Stimulated activated effector memory CD8-positive, alpha-beta T cell treated with anti-CD3 and anti-CD28 coated beads, Interleukin-12 subunit alpha, Interleukin-12 subunit beta, amount 100 ng/mL, for 72 hours (primary cell): ENCODE measurements around the gene CACNA1F.
A peak's percentile ranks its signal among the peaks of the same experiment; 100 is the strongest.

Experiments
- ATAC-seq: fragments of 150-1000 bp; cut with Tn5 transposase; 2 replicates; pipeline ENCODE4 v1.10.0; 2021
- DNase-seq, 2 donors: peaks; one replicate each; pipeline ENCODE4 v3.0.0; 2021 to 2022; ENCODE audit warnings: low spot score in 2 of 2
- H3K27ac Mint-ChIP-seq: one replicate; pipeline ENCODE4 v1.8.0; 2022; ENCODE audit warnings: mild to moderate bottlenecking, mixed read lengths
- H3K36me3 Mint-ChIP-seq: one replicate; pipeline ENCODE4 v1.8.0; 2022; ENCODE audit warnings: mild to moderate bottlenecking, mixed read lengths
- H3K4me1 Mint-ChIP-seq: one replicate; pipeline ENCODE4 v1.8.0; 2022; ENCODE audit warnings: mixed read lengths
- H3K4me3 Mint-ChIP-seq: one replicate; pipeline ENCODE4 v1.8.0; 2022; ENCODE audit warnings: mild to moderate bottlenecking, mixed read lengths
- H3K9me3 Mint-ChIP-seq: one replicate; pipeline ENCODE4 v1.8.0; 2022; ENCODE audit warnings: mixed read lengths

The CACNA1F gene

DNA sequence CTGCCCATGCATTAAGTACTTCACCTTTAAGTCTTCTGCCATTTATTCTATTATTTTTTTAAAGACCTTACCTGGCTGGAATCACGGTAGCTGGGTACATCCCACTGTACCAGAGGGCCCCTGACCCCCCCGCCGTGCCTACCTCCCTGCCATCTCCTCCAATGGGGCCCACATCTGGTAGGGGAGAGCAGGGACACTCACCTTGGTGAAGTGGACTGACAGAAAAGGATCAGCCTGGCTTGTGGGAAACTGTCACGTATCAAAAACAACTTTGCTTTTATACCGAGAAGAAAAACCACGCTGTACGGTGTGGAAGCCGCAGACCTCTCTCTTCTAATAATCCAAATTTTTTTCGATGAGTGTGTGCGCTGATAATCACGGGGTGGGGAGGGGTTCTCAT lies 31.3 kb upstream of the CACNA1F start, which contains the start of gene FOXP3:
TSS of gene FOXP3 (minus strand) at position 251 of the 400 bp plus-strand sequence. CDS start 6,205 bp downstream, outside the sequence.
- H3K36me3 Mint-ChIP-seq: peaks cover 55% of the 10 kb centered on the region
- no peak for ATAC-seq
- H3K9me3 Mint-ChIP-seq: no peaks in the 10 kb centered on the region
- peaks cover 54% of the 10 kb centered on the region for H3K4me1 Mint-ChIP-seq
- peak within 1 kb of the TSS; percentile 70 for H3K4me3 Mint-ChIP-seq
- peak within 1 kb of the TSS; percentile 70 for H3K27ac Mint-ChIP-seq
- DNase-seq: no peak

DNA sequence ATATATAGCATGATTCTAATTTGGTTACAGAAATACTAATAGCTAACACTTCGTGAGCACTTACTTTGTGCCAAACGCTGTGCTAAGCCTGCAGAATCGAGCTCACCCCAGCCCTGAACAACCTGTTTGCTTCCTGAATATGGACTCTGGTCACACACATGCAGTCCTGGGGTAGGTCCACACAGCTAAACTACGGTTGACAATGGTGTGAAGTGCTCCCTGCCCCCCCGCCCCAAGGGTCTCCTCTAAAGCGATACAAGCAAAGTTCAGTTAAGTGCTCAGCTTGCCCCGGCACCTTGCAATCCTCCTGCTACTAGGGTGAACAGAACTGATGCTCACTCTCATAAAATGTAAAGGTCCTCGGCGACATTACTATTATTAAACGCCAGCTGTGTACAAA lies 30.5 kb upstream of the CACNA1F start:
- Mint-ChIP-seq H3K9me3 (no peaks in the 10 kb centered on the region), H3K4me1 (peaks cover 59% of the 10 kb centered on the region), H3K4me3 (peak overlapping the region; percentile 70), H3K36me3 (peaks cover 51% of the 10 kb centered on the region), H3K27ac (peak overlapping the region; percentile 70)
- DNase-seq (no peak), ATAC-seq (no peak)

DNA sequence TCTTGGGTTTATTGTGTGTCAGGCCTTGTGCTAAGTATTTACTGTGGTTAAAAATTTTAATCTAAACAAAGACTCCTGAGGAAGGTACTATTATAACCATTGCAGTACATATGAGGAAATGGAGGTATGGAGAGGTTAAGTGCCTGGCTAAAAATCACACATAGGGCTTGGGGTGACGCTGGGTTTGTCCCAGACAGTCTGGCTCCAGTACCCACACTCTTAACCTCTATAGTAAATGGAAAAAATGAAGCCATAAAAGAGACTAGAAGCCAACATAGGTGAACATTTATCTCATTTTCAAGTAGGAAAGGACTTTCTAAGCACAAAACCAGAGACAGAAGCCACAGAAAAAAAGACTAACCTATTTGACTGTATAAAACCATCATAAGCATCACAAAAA lies 29.5 kb upstream of the CACNA1F start:
- Mint-ChIP-seq H3K4me3 (peak overlapping the region; percentile 70), H3K27ac (peak overlapping the region; percentile 77)

GRCh38 chrX:49260221-49260985 lies 27.3 kb upstream of the CACNA1F start:
- Mint-ChIP-seq H3K4me1 (peaks cover 56% of the 10 kb centered on the region), H3K9me3 (no peaks in the 10 kb centered on the region), H3K27ac (peak overlapping the region; percentile 80), H3K4me3 (peak overlapping the region; percentile 26), H3K36me3 (peaks cover 59% of the 10 kb centered on the region)
- DNase-seq: no peak
- no peak for ATAC-seq

More for the DNA sequence above, 29.5 kb upstream of the CACNA1F start:
- ATAC-seq (peak; percentile 52), DNase-seq (no peak)
- Mint-ChIP-seq H3K9me3 (no peaks in the 10 kb centered on the region), H3K4me1 (peaks cover 55% of the 10 kb centered on the region), H3K36me3 (peaks cover 49% of the 10 kb centered on the region)

- Mint-ChIP-seq H3K4me3 (no peak overlapping the region), H3K36me3 (peaks cover 49% of the 10 kb centered on the region), H3K4me1 (peaks cover 45% of the 10 kb centered on the region), H3K27ac (peak overlapping the region; percentile 74), H3K9me3 (no peaks in the 10 kb centered on the region)
- DNase-seq (no peak), ATAC-seq (no peak)
Measured at GRCh38 chrX:49258749-49259124, 25.6 kb upstream of the CACNA1F start.

GRCh38 chrX:49257846-49258748 lies 25.0 kb upstream of the CACNA1F start:
- H3K4me1 Mint-ChIP-seq: peaks cover 44% of the 10 kb centered on the region
- H3K9me3 Mint-ChIP-seq: no peaks in the 10 kb centered on the region
- no peak overlapping the region for H3K4me3 Mint-ChIP-seq
- H3K36me3 Mint-ChIP-seq: peaks cover 51% of the 10 kb centered on the region
- H3K27ac Mint-ChIP-seq: peak overlapping the region; percentile 40
- ATAC-seq (peak; percentile 39), DNase-seq (no peak)

DNA sequence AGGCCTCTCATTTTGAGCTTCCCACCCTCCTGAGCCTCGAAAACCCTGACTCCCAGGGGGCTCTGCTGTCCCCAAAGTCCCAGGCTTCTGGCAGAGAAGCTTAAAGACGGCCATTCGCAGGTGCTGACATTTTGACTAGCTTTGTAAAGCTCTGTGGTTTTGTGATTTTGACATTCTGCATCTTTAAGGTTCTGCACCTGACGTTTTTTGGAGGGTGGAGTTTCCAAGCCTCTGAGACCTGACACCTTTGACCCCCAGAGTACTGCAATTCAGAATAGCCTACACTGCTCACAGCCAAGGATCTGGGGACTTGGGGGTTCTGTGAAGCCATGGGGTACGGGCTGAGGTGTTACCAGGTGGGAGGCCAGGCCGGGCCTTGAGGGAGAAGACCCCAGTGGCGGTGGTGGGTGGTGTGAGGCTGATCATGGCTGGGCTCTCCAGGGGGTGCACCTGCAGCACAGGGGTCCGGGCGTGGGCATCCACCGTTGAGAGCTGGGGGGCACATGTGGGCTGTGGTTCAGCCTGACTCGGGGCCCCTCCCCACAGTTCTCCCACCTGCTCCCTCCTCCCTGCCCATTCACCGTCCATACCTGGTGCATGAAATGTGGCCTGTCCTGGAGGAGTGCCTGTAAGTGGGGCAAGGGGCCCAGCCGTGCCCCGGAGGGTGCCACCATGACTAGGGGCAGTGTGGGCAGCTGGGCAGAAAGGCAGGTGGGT lies 24.1 kb upstream of the CACNA1F start:
- H3K27ac Mint-ChIP-seq: peak overlapping the region; percentile 40
- H3K4me3 Mint-ChIP-seq: no peak overlapping the region

DNA sequence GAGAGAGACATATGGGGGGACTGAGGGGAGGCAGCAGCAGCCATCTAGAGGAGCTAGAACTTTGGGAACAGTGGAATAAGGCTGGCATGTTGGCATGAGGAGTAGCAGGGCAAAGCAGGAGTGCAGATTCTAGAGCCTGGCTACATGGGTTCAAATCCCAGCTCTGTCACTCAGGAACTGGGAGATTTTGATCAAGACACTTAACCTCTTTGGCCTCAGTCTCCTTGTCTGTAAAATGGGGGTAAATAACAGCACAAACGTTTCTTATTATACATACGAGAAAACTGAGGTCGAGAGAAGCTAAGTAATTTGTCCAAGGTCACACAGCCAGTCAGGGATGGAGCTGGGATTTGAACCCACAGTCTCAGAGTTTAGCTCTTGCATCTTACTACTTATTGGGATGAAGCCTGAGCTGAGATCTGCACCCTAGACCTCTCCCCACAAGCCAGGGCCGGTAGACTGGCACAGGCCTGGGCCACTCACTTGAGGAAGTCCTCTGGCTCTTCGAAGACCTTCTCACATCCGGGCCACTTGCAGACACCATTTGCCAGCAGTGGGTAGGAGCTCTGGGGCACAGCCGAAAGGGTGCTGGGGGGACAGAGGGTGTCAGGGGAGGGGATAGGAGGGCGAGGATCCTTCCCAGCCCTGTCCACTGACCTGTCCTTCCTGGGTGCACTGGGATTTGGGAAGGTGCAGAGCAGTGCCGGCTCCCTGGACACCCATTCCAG lies 23.3 kb upstream of the CACNA1F start:
- Mint-ChIP-seq H3K4me1 (peaks cover 45% of the 10 kb centered on the region), H3K4me3 (no peak overlapping the region), H3K27ac (peak overlapping the region; percentile 50), H3K9me3 (no peaks in the 10 kb centered on the region), H3K36me3 (peaks cover 51% of the 10 kb centered on the region)
- DNase-seq (no peak), ATAC-seq (no peak)

More for the DNA sequence above, 24.1 kb upstream of the CACNA1F start:
- Mint-ChIP-seq H3K4me1 (peaks cover 44% of the 10 kb centered on the region), H3K9me3 (no peaks in the 10 kb centered on the region), H3K36me3 (peaks cover 51% of the 10 kb centered on the region)
- no peak for DNase-seq
- ATAC-seq: no peak

- Mint-ChIP-seq H3K4me3 (no peak overlapping the region), H3K9me3 (no peaks in the 10 kb centered on the region), H3K36me3 (peaks cover 53% of the 10 kb centered on the region), H3K27ac (no peak overlapping the region), H3K4me1 (peaks cover 51% of the 10 kb centered on the region)
- DNase-seq (no peak), ATAC-seq (no peak)
Measured at GRCh38 chrX:49254639-49255038, 21.5 kb upstream of the CACNA1F start.

DNA sequence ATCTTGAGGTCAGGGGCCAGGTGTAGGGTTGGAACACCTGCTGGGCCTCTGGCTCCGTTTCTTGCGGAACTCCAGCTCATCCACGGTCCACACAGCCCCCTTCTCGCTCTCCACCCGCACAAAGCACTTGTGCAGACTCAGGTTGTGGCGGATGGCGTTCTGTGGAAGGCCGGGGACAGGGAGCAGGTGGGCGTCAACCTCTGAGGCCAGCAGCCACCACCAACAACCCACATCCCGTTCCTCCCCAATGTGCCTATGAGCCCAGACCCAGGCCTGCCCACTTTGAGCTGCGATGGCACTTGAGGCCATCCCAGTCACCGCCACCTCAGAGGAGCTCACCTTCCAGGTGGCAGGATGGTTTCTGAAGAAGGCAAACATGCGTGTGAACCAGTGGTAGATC lies 18.2 kb upstream of the CACNA1F start:
- Mint-ChIP-seq H3K27ac (peak overlapping the region; percentile 83), H3K4me1 (peaks cover 34% of the 10 kb centered on the region), H3K36me3 (peaks cover 77% of the 10 kb centered on the region), H3K4me3 (no peak overlapping the region), H3K9me3 (no peaks in the 10 kb centered on the region)
- DNase-seq (no peak), ATAC-seq (peak; percentile 24)

- Mint-ChIP-seq H3K27ac (peak overlapping the region; percentile 83), H3K4me3 (no peak overlapping the region), H3K36me3 (peaks cover 77% of the 10 kb centered on the region), H3K4me1 (peaks cover 34% of the 10 kb centered on the region), H3K9me3 (no peaks in the 10 kb centered on the region)
- no peak for DNase-seq
- ATAC-seq: peak; percentile 58
Measured at GRCh38 chrX:49250578-49250977, 17.4 kb upstream of the CACNA1F start.

DNA sequence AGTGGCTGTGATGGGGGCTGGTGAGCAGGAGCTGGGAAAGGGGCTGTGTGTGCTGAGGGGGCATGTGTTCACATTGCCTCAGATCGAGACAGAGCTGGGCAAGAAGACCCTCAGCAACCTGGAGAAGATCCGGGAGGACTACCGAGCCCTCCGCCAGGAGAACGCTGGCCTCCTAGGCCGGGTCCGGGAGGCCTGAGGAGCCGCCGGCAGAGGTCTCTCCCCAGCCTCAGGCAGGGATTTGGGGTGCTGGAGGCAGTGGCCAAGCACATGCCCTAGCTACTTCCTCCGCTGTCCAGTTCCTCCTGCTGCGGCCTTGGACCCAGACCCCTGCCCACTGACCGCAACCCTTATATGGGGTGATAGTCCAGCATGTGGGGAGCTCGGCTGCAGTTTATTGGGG lies 16.9 kb upstream of the CACNA1F start:
- Mint-ChIP-seq H3K4me1 (peaks cover 34% of the 10 kb centered on the region), H3K36me3 (peaks cover 81% of the 10 kb centered on the region), H3K27ac (peak overlapping the region; percentile 83), H3K9me3 (no peaks in the 10 kb centered on the region), H3K4me3 (no peak overlapping the region)
- DNase-seq (no peak), ATAC-seq (no peak)

DNA sequence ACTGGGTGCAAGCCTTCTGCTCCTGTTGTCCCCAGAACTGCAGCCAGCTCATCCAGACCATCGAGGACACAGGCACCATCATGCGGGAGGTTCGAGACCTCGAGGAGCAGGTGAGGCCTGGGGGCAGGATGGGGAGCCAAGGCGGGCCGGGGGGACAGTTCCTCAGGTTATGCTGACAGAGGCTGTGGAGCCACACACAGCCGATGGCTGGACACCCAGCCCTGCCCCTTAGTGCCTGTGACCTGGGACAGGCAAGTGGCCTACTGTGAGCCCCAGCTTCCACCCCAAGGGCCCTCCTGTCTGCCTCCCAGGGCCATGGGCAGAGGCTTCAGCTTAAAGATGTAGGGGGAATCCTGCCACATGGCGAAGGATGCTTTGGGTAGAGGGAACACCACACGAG lies 16.5 kb upstream of the CACNA1F start:
- Mint-ChIP-seq H3K9me3 (no peaks in the 10 kb centered on the region), H3K27ac (peak overlapping the region; percentile 83), H3K4me3 (no peak overlapping the region), H3K36me3 (peaks cover 85% of the 10 kb centered on the region), H3K4me1 (peaks cover 34% of the 10 kb centered on the region)
- no peak for ATAC-seq
- no peak for DNase-seq

GRCh38 chrX:49249071-49249470 lies 15.9 kb upstream of the CACNA1F start:
- H3K36me3 Mint-ChIP-seq: peaks cover 91% of the 10 kb centered on the region
- peaks cover 34% of the 10 kb centered on the region for H3K4me1 Mint-ChIP-seq
- no peak overlapping the region for H3K27ac Mint-ChIP-seq
- no peak overlapping the region for H3K4me3 Mint-ChIP-seq
- H3K9me3 Mint-ChIP-seq: no peaks in the 10 kb centered on the region
- ATAC-seq: no peak
- no peak for DNase-seq
